HEK293T (cell line): Measurements from ENCODE around the gene NPDC1.

ENCODE experiments used
- CTCF ChIA-PET: fragments of 350-600 bp; formaldehyde crosslinking; extraction: SDS; loops from one replicate; lab custom pipeline; 2021; ENCODE audit warnings: antibody characterized with exemption, inconsistent platforms; lab: Yijun Ruan, JAX
- POLR2A ChIA-PET: fragments of 350-600 bp; formaldehyde crosslinking; extraction: SDS; loops from one replicate; lab custom pipeline; 2020; ENCODE audit warnings: antibody characterized with exemption, inconsistent platforms; lab: Yijun Ruan, JAX
- DNase-seq: peaks from one replicate; pipeline ENCODE4 v3.0.0; 2012; ENCODE audit warnings: mixed read lengths; ENCODE audit errors: extremely low spot score
- ARNT ChIP-seq: fragments of 450-650 bp; IDR thresholded peaks from 2 replicates; pipeline ENCODE4 v1.6.1; 2017; ENCODE audit warnings: mild to moderate bottlenecking
- BHLHE40 ChIP-seq: fragments of 450-650 bp; IDR thresholded peaks from 2 replicates; pipeline ENCODE4 v1.6.1; 2016; ENCODE audit warnings: mild to moderate bottlenecking, moderate library complexity, borderline replicate concordance
- CTBP1 ChIP-seq: fragments of 450-650 bp; IDR thresholded peaks from 2 replicates; pipeline ENCODE4 v1.6.1; 2016; ENCODE audit warnings: borderline replicate concordance
- ELF4 ChIP-seq: fragments of 450-650 bp; IDR thresholded peaks from 2 replicates; pipeline ENCODE4 v1.6.1; 2017; ENCODE audit warnings: antibody characterized with exemption
- FOXA1 ChIP-seq: fragments of 450-650 bp; IDR thresholded peaks from 2 replicates; pipeline ENCODE4 v1.6.1; 2016; ENCODE audit warnings: mild to moderate bottlenecking
- FOXK2 ChIP-seq: fragments of 450-650 bp; IDR thresholded peaks from 2 replicates; pipeline ENCODE4 v1.6.1; 2016; ENCODE audit warnings: mild to moderate bottlenecking
- FOXM1 ChIP-seq: fragments of 450-650 bp; IDR thresholded peaks from 2 replicates; pipeline ENCODE4 v1.6.1; 2017; ENCODE audit warnings: mild to moderate bottlenecking, borderline replicate concordance
- HDGF ChIP-seq: fragments of 450-650 bp; IDR thresholded peaks from 2 replicates; pipeline ENCODE4 v1.6.1; 2017; ENCODE audit warnings: antibody characterized with exemption, borderline replicate concordance
- L3MBTL2 ChIP-seq: fragments of 450-650 bp; conservative IDR thresholded peaks from 2 replicates; pipeline ENCODE4 v1.6.1; 2016; ENCODE audit warnings: mild to moderate bottlenecking
- LEF1 ChIP-seq: fragments of 450-650 bp; IDR thresholded peaks from 2 replicates; pipeline ENCODE4 v1.6.1; 2017; ENCODE audit warnings: mild to moderate bottlenecking, borderline replicate concordance
- NFRKB ChIP-seq: fragments of 450-650 bp; IDR thresholded peaks from 2 replicates; pipeline ENCODE4 v1.6.1; 2016; ENCODE audit warnings: mild to moderate bottlenecking, moderate library complexity
- SP1 ChIP-seq: fragments of 450-650 bp; IDR thresholded peaks from 2 replicates; pipeline ENCODE4 v1.6.1; 2017
- SUZ12 ChIP-seq: fragments of 450-650 bp; IDR thresholded peaks from 2 replicates; pipeline ENCODE4 v1.6.1; 2016; ENCODE audit warnings: mild to moderate bottlenecking
- TARDBP ChIP-seq: fragments of 450-650 bp; IDR thresholded peaks from 2 replicates; pipeline ENCODE4 v1.6.1; 2016
- ZNF384 ChIP-seq: fragments of 450-650 bp; IDR thresholded peaks from 2 replicates; pipeline ENCODE4 v1.6.1; 2016
- TF ChIP-seq, protein P1 (sequence below): fragments of 450-650 bp; IDR thresholded peaks from 2 replicates; pipeline ENCODE4 v1.6.1; 2016

The NPDC1 gene

DNA sequence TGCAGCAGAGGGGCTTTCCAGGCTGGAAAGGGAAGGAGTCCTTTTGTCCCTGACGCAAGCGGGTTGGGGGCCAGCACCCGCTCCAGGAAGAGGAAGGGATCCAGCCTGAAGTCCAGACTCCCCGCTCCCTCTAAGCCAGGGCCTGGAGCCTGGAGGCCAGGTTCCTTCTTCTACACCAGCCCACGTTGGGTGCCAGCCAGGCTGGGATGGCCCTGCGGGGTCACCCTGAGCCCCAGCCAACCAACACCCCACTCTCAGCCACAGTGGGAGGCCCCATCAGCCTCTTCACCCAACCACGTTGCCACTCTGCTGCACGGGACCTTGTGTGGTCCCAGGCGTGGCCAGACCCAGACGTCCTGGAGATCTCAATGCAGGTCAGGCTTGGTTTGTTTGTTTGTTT is 13.1 kb downstream of the NPDC1 start:
- no peak for DNase-seq
- no peak for TF ChIP-seq SP1
- no peak for TF ChIP-seq BHLHE40
- TF ChIP-seq HDGF: no peak
- no peak for TF ChIP-seq ARNT
- TF ChIP-seq ZNF384: no peak
- no peak for TF ChIP-seq TARDBP
- TF ChIP-seq NFRKB: no peak
- TF ChIP-seq, protein P1, sequence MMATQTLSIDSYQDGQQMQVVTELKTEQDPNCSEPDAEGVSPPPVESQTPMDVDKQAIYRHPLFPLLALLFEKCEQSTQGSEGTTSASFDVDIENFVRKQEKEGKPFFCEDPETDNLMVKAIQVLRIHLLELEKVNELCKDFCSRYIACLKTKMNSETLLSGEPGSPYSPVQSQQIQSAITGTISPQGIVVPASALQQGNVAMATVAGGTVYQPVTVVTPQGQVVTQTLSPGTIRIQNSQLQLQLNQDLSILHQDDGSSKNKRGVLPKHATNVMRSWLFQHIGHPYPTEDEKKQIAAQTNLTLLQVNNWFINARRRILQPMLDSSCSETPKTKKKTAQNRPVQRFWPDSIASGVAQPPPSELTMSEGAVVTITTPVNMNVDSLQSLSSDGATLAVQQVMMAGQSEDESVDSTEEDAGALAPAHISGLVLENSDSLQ: no peak
- TF ChIP-seq FOXK2: no peak
- TF ChIP-seq FOXM1: no peak
- TF ChIP-seq LEF1: no peak
- no peak for TF ChIP-seq FOXA1
- no peak for TF ChIP-seq CTBP1
- TF ChIP-seq L3MBTL2: no peak
- no peak for TF ChIP-seq SUZ12
- no peak for TF ChIP-seq ELF4
- POLR2A ChIA-PET: no interaction called here
- CTCF ChIA-PET: no interaction called here

DNA sequence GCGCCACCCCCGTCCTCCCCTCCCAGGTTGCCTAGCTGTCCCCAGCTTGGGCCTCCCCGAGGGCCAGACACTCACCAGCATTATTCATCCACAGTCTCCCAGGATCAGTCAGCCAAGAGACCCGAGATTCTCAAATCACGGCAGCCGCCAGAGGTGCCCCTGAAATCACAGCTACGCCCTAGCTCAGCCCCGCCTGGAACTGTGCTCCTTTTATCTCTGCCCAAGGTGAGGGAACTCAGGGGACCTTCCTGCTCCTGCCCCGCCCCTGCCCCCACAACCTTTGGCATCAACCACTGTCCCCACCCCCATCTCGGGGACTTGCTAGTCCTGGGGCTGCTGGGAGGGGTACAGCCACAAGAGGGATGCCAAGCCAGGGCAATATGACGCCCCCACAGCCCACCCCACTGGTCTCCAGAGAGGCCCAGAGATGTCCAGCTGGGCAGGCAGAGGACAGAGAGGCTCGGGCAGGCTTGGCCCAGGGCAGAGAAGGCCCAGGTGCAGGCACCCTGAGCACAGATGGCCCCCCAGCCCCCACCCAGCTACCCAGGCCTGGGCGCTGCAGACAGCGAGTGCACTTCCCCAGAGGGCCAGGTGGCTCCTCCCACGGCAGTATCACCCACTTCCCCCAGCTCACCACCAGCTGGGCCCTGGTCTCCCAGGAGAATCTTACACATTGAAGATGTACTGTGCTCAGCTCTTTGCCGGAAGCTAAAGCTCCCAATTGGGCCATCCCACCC is 13.9 kb downstream of the NPDC1 start, which contains the start of gene FUT7:
FUT7 (minus strand) TSS at position 185 of the 737 bp plus-strand sequence; CDS start at position 88, 97 bp downstream.
- POLR2A ChIA-PET: no interaction called here
- DNase-seq: no peak
- TF ChIP-seq SUZ12 (no peak), CTBP1 (no peak), LEF1 (no peak)
- CTCF ChIA-PET: no interaction called here

DNA sequence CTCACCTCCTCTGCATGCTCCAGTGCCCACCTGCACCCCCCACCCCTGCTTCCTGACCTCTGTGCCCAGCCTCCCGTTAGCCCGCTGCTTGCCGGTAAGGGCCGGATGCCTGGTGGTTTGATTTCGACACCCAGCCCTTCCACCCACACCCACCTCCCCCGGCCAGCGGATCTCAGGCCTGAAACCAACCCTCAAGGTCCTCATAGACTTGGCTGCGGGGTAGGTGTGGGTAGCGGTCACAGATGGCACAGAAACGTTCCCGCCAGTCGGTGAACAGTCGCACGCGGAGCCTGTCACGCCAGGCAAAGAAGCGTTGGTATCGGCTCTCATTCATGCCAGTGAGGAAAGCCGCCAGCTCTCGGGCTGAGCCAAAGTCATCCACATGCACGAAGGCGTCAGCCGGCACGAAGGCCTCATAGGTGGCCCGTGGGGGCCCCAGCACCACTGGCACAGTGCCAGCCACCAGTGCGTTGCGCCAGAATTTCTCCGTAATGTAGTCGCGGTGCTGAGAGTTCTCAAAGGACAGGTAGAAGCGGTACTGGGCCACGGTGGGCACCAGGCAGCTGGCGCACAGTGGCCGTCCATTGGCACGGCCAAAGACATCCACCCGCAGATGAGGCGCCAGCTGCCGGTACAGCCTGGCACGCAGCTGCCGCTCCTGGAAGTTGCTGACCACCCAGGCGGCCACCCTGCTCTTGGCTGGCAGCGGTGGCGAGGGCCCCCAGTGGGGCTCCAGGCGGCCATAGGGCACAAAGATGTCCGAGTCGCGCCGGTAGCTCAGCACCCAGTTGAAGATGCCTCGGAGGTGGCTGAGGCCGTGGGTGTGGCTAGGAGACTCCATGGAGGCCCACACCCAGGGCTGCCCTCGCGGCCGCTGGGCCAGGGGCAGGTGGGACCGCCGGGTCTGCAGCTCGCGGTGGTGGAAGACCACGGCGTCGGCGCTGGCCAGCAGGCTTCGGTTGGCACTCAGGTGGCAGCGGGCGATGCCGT is 15.1 kb downstream of the NPDC1 start:
- no peak for TF ChIP-seq HDGF
- TF ChIP-seq FOXM1: no peak
- TF ChIP-seq ARNT: no peak
- TF ChIP-seq FOXK2: no peak
- ChIA-PET POLR2A (interaction anchor here (0.7 to 1.7 kb wide), 2 partner anchors 38 to 83 kb away, joined by 3 to 4 read pairs; partner anchors contain the start of gene PAXX), CTCF (interaction anchor here (0.7 to 2.7 kb wide), 2 partner anchors 73 to 83 kb away, joined by 4 to 23 read pairs; no protein-coding TSS in a partner anchor)
- no peak for DNase-seq

DNA sequence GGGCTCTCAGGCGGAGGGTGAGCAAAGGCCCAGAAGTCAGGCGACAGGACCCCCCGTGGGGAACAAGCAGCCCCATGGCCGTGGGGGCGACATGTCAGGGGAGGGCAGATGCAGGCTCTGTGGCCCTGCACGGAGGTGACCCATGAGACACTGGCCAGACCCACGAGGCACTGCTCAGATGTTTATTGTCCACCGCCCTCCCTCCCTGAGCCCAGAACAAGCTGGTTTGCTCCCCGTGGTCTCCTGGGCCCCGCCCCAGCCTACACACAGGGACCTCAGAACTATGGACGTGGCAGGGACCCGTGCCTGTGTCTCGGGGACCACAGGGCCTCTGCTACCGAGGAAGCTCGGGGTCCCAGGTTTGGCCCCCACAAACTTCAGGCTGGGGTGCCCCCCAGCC is 16.0 kb downstream of the NPDC1 start:
- no peak for DNase-seq
- ChIA-PET CTCF (interaction anchor here (0.6 to 2.7 kb wide), 31 partner anchors 9 to 267 kb away, joined by 3 to 23 read pairs (median 4); partner anchors contain the start of genes AJM1, MAN1B1, PAXX and SAPCD2), POLR2A (interaction anchor here (0.9 to 1.7 kb wide), 3 partner anchors 14 to 100 kb away, joined by 4 to 5 read pairs (median 4); no protein-coding TSS in a partner anchor)
- no peak for TF ChIP-seq BHLHE40
- TF ChIP-seq FOXK2: no peak
- TF ChIP-seq FOXM1: no peak
- TF ChIP-seq ELF4: no peak
- no peak for TF ChIP-seq HDGF
- TF ChIP-seq NFRKB: no peak
- TF ChIP-seq CTBP1: no peak
- TF ChIP-seq LEF1: no peak
- no peak for TF ChIP-seq L3MBTL2

DNA sequence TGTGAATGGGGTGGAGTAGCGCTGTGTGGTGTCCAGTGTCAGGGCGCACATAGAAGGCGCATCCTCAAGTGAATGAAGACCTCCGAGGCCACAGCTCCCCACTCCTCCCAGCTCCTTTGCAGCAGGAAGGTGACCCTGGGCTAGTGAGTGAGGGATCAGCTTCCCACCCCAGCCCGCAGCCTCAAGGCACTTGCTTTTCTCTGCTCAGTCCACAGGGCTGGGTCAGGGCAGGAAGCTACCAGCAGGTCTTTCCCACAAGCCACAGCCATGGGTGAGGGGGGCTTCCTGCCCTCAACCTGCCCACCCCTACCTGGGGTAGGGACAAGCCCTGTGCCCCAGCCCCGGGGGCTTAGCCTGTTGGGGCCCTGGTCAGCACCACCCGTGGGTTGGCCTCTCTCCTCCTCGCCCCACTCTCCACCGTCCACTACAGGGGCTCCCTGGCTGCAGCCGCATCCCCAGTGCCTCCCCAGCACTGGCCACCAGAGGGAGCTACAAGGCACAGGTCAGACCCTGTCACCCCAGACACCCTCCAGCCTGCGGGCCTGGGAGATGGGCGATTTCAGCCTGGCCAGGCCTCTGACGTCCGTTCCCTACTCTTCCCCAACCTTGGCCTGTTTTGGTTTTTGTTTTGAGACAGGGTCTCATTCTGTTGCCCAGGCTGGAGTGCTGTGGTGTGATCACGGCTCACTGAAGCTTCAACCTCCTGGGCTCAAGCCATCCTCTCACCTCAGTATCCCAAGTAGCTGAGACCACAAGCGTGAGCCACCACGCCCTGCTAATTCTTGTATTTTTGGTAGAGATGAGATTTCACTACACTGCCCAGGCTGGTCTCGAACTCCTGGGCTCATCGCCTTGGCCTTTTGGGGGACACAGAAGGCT is 16.7 kb downstream of the NPDC1 start:
- CTCF ChIA-PET: interaction anchor here (0.6 to 2.7 kb wide), 34 partner anchors 9 to 266 kb away, joined by 3 to 23 read pairs (median 4); partner anchors contain the start of genes AJM1, MAN1B1, PAXX and SAPCD2
- POLR2A ChIA-PET: interaction anchor here (0.9 to 1.7 kb wide), 4 partner anchors 15 to 239 kb away, joined by 3 to 5 read pairs (median 4); partner anchors contain the start of gene TMEM141
- peak; percentile 75 for DNase-seq
- TF ChIP-seq SP1 (no peak), BHLHE40 (no peak), NFRKB (no peak), FOXK2 (no peak), FOXM1 (no peak), ZNF384 (no peak), ARNT (no peak), LEF1 (no peak)
- TF ChIP-seq, protein P1: no peak
